Purkinje cell (primary cell): ENCODE results near the gene KCP. TPM values are rescaled to one million over a fixed set of nuclear protein-coding genes. Genes with fewer than 3 reads are reported as not detected.

Experiments used
- polyA plus RNA-seq: library from polyadenylated mRNA; unstranded; fragments of >200 nt; fragmentation: Nextera tagmentation; gene quantifications from 2 replicates; pipeline ENCODE4 v1.2.1, GENCODE V29; 2014

The KCP gene
- polyA plus RNA-seq = 0.13 and 0.17 TPM in 2 replicates

DNA sequence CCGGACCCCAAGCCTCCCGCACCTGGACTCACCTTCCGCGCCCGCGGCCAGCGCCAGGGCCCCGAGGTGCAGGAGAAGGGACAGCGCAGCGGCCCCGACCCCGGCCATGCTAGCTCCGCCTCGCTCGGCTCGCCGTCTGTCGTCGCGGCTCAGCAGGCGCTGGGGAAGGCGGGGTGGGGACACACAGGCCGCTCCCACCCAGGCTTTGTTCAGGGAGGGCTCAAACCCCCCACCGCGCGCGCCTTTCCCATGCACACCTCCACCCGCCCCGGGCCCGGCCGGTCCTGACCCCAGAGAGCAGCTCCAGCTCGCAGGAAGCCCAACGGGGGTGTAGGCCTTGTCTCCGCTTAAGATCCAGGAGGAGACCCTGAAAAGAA lies at the start of gene KCP:
Gene KCP, minus strand, starts transcription at position 141 of the 377 bp plus-strand sequence. Its CDS starts 33 bp downstream, at position 108.

DNA sequence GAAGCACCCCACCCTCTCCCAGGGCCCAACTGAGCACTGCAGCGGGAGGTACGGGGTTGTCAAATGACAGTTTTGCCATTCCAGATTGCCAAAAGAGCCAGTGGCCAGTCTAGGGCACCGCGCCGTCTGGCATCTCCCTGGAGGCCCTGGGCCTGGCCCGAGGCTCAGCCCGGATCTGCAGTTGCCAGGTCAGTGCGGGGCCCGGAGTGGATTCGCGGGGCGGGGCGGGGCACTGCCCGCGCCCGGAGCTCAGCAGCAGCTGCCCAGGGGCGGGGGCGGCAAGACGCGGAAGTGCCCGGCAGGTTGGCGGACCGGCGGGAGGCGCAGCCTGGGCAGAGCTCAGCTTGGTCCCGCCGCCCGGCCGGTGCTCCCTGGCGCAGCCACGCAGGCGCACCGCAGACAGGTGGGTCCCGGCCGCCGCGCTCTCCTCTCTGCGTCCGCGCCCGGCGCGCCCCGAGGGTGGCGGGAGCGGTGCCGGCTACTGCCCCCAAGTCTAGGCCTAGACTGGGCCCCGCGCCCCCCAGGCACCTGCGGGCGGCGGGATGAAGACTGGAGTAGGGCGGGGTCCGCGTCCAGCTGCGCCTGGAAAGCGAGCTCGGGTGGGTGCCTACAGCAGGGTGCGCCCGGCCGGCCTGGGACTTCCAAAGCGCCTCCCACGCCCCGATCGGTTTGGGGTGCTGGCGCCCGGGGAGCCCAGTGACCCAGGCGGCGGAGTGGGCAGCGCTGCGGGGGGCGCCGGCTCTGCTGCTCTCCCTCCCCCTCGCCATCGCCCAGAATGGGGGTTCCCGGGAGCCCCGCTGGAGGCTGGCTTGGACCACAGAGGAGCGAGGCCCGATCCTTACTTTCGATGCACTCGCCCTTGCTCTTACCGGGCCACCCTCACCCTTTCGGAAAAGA lies 27.4 kb upstream of the KCP start, which contains the start of gene IRF5:
Gene IRF5, plus strand, starts transcription at position 281 of the 897 bp plus-strand sequence. CDS start 4,155 bp downstream, outside the sequence.

DNA sequence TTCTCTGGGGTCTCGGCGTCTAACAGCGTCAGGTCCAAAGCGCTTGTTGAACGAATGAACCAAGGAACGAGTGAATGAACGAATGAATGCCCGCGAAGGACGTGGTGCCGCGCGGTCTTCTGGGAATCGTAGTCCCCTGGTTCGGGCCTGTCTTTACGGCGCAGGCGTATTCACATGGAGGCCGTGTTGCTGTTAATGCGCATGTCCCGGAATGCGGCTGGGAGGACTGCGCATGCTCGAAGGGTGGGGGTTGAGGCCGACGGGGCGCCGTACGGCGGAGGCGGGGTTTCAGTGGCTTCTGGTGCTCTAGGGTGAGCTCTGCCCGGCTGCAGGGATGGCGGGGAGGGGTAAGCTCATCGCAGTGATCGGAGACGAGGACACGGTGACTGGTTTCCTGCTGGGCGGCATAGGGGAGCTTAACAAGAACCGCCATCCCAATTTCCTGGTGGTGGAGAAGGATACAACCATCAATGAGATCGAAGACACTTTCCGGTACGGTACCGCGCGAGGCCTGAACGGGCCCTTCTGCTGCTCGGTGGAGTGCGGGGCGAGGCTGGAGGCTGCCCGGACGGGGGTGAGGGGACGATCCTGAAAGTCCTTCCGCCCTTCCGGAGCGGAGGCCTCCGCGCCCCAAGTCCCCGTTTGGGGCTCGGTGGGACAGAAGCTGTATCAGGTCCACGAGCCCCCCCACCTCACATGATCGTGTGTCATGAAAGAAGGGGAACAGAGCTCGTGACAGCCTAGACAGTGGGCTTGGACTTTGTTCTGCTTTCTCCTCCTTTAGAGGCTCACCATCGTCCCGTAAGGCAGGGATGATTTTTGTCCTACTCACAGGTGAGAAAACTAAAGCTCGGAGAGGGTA lies 47.7 kb downstream of the KCP start, which contains the start of gene ATP6V1F:
Gene ATP6V1F, plus strand, starts transcription at position 286 of the 862 bp plus-strand sequence. Its CDS starts 49 bp downstream, at position 335.

GRCh38 chr7:128830231-128831177 lies 80.0 kb downstream of the KCP start, which contains the start of gene FLNC:
Gene FLNC, plus strand, starts transcription at chr7:128830406. Its CDS starts 232 bp downstream, at chr7:128830638.

Other genes with a start within 250 kb of the KCP start
- gene GARIN1A, start 238.4 kb downstream of the KCP start, polyA plus RNA-seq = 0.17 TPM in 1 of 2 replicates, not detected in the other
- gene CALU, start 171.3 kb downstream of the KCP start, polyA plus RNA-seq = 57.9 and 67.0 TPM in 2 replicates
- gene OPN1SW, start 134.9 kb downstream of the KCP start, polyA plus RNA-seq = 0.97 and 2.2 TPM in 2 replicates
- 27.8 and 30.8 TPM in 2 replicates for gene CCDC136, start 118.7 kb downstream of the KCP start, polyA plus RNA-seq
- gene FLNC, start 80.3 kb downstream of the KCP start, polyA plus RNA-seq = not detected in 2 replicates
- 865 and 1,189 TPM in 2 replicates for gene ATP6V1F, start 47.9 kb downstream of the KCP start, polyA plus RNA-seq
- not detected in 2 replicates for gene IRF5, start 27.2 kb upstream of the KCP start, polyA plus RNA-seq
- gene TNPO3, start 144.4 kb upstream of the KCP start, polyA plus RNA-seq = 19.0 and 19.5 TPM in 2 replicates
- 0.92 and 3.7 TPM in 2 replicates for gene TSPAN33, start 234.0 kb upstream of the KCP start, polyA plus RNA-seq